Measurements from ENCODE around the gene CLSTN3. TPM values are rescaled to one million over a fixed set of nuclear protein-coding genes. Genes with fewer than 3 reads are reported as not detected.

The CLSTN3 gene
- total RNA-seq, 1 donor from 2014 or later, result 57.5 TPM

DNA sequence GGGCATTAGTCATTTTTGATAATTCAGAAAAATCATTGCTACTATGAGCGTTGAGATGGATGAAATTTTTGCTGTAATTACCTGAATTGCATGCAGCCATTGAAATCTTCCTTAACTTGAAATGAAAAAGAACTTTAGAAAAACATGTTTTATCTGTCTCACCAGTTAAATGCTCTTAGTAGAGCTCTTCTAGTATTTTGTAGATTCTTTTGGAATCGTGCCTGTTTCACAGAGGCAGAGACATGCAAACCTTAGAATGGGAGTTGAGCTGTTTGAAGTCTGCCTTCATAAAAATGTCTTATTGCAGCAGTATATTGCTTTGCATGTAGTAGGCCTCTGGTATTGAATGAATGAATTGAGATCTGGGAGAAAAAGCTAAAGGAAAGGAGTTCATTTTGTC, 63.5 kb downstream of the CLSTN3 start:
- TF ChIP-seq, protein P1, sequence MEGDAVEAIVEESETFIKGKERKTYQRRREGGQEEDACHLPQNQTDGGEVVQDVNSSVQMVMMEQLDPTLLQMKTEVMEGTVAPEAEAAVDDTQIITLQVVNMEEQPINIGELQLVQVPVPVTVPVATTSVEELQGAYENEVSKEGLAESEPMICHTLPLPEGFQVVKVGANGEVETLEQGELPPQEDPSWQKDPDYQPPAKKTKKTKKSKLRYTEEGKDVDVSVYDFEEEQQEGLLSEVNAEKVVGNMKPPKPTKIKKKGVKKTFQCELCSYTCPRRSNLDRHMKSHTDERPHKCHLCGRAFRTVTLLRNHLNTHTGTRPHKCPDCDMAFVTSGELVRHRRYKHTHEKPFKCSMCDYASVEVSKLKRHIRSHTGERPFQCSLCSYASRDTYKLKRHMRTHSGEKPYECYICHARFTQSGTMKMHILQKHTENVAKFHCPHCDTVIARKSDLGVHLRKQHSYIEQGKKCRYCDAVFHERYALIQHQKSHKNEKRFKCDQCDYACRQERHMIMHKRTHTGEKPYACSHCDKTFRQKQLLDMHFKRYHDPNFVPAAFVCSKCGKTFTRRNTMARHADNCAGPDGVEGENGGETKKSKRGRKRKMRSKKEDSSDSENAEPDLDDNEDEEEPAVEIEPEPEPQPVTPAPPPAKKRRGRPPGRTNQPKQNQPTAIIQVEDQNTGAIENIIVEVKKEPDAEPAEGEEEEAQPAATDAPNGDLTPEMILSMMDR (conservative IDR thresholded peaks at IDR 0.05; ENCODE audit: low read depth, low read length), result no peak
- no peak for DNase-seq (ENCODE audit: low read depth)

DNA sequence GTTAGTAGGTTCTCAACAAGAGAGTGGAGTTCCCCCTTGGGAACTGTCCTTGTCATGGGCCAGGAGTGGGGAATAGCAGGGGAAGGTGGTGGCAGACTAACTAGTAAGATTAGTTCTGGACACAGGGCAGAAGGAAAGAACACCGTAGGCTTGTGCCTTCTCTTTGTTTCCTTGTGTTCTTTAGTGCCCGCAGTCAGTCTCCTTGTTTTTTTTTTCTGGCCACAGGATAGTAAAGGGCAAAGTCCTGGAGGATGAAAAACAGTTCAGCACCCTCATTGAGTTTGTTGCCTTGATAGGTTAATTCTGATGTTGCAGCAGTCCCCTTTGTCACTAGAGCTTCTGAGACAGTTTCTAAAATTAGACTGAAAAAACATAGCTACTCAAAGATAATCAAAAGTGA, 67.7 kb downstream of the CLSTN3 start:
- no peak for DNase-seq (ENCODE audit: low read depth)
- TF ChIP-seq, protein P1 (conservative IDR thresholded peaks at IDR 0.05; ENCODE audit: low read depth, low read length), result no peak

More for the DNA sequence above, 63.5 kb downstream of the CLSTN3 start:
- no peak overlapping the region for H3K4me3 ChIP-seq (ENCODE audit: low read depth, low read length)

DNA sequence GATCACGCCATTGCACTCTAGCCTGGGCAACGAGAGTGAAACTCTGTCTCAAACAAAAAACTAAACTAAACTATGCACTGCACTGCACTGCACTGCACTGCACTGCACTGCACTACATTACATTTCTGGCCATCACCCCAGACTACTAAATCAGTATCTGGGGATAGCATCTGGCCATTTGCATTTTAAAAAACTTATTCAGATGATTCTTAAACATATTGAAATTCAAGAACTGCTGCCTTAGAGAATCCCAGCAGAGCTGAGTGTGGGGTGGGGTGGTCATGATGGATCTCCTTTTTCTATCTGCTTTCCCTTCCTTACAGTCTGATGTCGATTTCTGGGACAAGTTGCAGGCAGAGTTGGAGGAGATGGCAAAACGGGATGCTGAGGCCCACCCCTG, 72.9 kb downstream of the CLSTN3 start:
- TF ChIP-seq, protein P1 (conservative IDR thresholded peaks at IDR 0.05; ENCODE audit: low read depth, low read length), result no peak
- no peak overlapping the region for H3K4me3 ChIP-seq (ENCODE audit: low read depth, low read length)

More for the DNA sequence above, 67.7 kb downstream of the CLSTN3 start:
- H3K4me3 ChIP-seq (ENCODE audit: low read depth, low read length), result no peak overlapping the region

DNA sequence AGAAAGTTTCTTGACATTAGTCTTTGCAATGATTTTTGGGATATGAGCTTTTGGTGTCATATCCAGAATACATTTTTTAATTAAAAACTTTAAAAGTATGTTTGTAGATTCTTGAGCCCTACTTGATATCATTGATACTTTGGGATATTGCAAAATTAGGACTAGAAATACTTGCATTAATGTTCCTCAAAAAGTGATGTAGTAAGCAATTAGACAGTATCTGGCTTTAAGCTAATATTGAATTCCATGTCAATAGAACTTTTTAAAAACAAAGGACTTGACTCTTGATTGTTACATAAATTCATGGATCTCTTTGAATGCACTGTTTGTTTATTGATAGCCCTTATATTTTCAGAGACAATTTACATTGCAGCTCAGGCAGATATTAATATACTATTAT, 74.9 kb downstream of the CLSTN3 start:
- H3K4me3 ChIP-seq (ENCODE audit: low read depth, low read length), result no peak overlapping the region
- TF ChIP-seq, protein P1 (conservative IDR thresholded peaks at IDR 0.05; ENCODE audit: low read depth, low read length), result no peak
- no peak for DNase-seq (ENCODE audit: low read depth)

More for the DNA sequence above, 72.9 kb downstream of the CLSTN3 start:
- no peak for DNase-seq (ENCODE audit: low read depth)

DNA sequence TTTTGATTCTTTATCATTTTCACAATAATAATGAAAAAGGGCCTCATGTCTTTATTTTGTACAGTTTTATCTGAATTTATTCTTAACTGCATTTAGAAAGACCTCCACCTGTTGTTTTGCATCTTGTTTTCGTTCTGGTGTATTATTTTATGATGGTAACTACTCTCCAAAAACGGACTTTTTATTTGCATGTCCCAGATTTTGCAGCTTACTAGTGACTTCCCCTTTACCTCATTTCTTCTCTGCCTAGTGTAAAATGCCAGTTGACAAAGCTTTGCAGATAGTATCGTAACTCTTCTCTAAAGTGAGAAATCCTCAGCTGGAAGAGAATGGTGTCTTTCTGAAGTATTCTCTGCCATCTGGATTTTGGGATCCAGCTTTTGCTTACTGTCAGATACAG, 76.5 kb downstream of the CLSTN3 start:
- no peak for DNase-seq (ENCODE audit: low read depth)
- H3K4me3 ChIP-seq (ENCODE audit: low read depth, low read length), result no peak overlapping the region
- TF ChIP-seq, protein P1 (conservative IDR thresholded peaks at IDR 0.05; ENCODE audit: low read depth, low read length), result no peak

DNA sequence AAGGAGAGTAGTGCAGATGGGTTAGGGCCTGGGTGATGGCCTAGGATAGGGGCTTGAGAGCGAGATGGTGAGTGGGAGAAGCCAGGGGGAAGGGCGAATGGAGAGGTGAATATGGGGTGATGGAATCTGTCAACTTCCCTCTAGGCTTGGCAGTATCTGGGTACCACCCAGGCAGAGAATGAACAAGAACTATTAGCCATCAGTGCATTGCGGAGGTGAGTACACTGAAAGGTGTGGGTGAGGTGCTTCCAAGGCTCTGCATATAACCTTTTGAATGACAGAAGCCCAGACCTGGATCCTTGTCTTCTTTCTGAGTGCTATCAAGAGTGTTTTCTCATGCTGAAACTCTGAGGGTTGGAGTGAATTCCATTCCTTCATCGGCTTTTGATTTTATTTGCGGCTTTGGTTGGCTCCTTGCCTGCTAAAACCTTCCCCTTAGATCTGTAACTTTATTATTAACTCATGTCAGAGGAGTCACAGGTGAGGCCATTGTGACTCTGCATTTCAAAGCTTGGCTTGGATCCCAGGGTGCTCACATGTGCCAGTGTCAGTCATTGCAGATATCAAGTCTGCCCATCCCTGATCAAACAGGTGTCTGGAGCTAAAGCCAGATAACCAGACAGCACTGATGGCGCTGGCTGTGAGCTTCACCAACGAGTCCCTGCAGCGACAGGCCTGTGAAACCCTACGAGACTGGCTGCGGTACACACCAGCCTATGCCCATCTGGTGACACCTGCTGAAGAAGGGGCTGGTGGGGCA, 77.9 kb downstream of the CLSTN3 start:
- no peak overlapping the region for H3K4me3 ChIP-seq (ENCODE audit: low read depth, low read length)
- TF ChIP-seq, protein P1 (conservative IDR thresholded peaks at IDR 0.05; ENCODE audit: low read depth, low read length), result no peak
- no peak for DNase-seq (ENCODE audit: low read depth)

Other genes with a start within 250 kb of the CLSTN3 start
- gene LRRC23, start 225.5 kb upstream of the CLSTN3 start, total RNA-seq, result 3.8 and 14.5 TPM in 2 replicates
- 47.4 and 97.0 TPM in 2 replicates for gene ENO2, start 215.8 kb upstream of the CLSTN3 start, total RNA-seq
- 17.9 and 19.0 TPM in 2 replicates for gene ATN1, start 202.4 kb upstream of the CLSTN3 start, total RNA-seq
- not detected in 2 replicates for gene RNU7-1, start 186.6 kb upstream of the CLSTN3 start, total RNA-seq
- 163 and 174 TPM in 2 replicates for gene C12orf57, start 186.3 kb upstream of the CLSTN3 start, total RNA-seq
- 21.8 and 37.5 TPM in 2 replicates for gene PTPN6, start 179.0 kb upstream of the CLSTN3 start, total RNA-seq
- gene PHB2, start 159.7 kb upstream of the CLSTN3 start, total RNA-seq, result 287 and 559 TPM in 2 replicates
- 81.5 and 138 TPM in 2 replicates for gene EMG1, start 159.5 kb upstream of the CLSTN3 start, total RNA-seq
- gene LPCAT3, start 111.9 kb upstream of the CLSTN3 start, total RNA-seq, result 14.9 and 27.1 TPM in 2 replicates
- 1.3 TPM in 1 of 2 replicates, not detected in the other for gene C1S, start 69.7 kb upstream of the CLSTN3 start, total RNA-seq
- 2.1 and 2.5 TPM in 2 replicates for gene C1R, start 37.9 kb upstream of the CLSTN3 start, total RNA-seq
- gene C1RL, start 21.2 kb upstream of the CLSTN3 start, total RNA-seq, result 11.2 and 11.3 TPM in 2 replicates
- not detected in 2 replicates for gene RBP5, start 1.5 kb upstream of the CLSTN3 start, total RNA-seq
- gene PEX5, start 59.3 kb downstream of the CLSTN3 start, total RNA-seq, result 14.4 and 20.0 TPM in 2 replicates
- gene ACSM4, start 173.7 kb downstream of the CLSTN3 start, total RNA-seq, result not detected in 2 replicates